Duodenal mucosa (tissue), 2 donors: ENCODE results near the gene ZNF668.

Experiments used
- H3K27ac ChIP-seq: one replicate; pipeline ENCODE4 v1.7.0; 2013; ENCODE audit warnings: low read depth, low read length
- H3K27me3 ChIP-seq, 2 donors: one replicate each; pipeline ENCODE4 v1.7.0; 2013; ENCODE audit warnings: low read length in 2 of 2, control low read depth in 1 of 2; ENCODE audit not compliant: insufficient read depth in 2 of 2, control insufficient read depth in 1 of 2
- H3K36me3 ChIP-seq, 2 donors: one replicate each; pipeline ENCODE4 v1.7.0; 2013; ENCODE audit warnings: low read length in 2 of 2, control low read depth in 1 of 2; ENCODE audit not compliant: insufficient read depth in 2 of 2, control insufficient read depth in 1 of 2
- H3K4me1 ChIP-seq, 2 donors: one replicate each; pipeline ENCODE4 v1.7.0; 2013; ENCODE audit warnings: low read length in 2 of 2, control low read depth in 1 of 2; ENCODE audit not compliant: insufficient read depth in 2 of 2, control insufficient read depth in 1 of 2
- H3K4me3 ChIP-seq, 2 donors: one replicate each; pipeline ENCODE4 v1.7.0; 2013; ENCODE audit warnings: low read length in 2 of 2, low read depth in 1 of 2
- H3K9ac ChIP-seq, 2 donors: one replicate each; pipeline ENCODE4 v1.7.0; 2013; ENCODE audit warnings: low read length in 2 of 2, low read depth in 1 of 2
- H3K9me3 ChIP-seq, 2 donors: one replicate each; pipeline ENCODE4 v1.7.0; 2013; ENCODE audit warnings: low read length in 2 of 2, control low read depth in 1 of 2; ENCODE audit not compliant: control insufficient read depth in 1 of 2

Gene ZNF668

DNA sequence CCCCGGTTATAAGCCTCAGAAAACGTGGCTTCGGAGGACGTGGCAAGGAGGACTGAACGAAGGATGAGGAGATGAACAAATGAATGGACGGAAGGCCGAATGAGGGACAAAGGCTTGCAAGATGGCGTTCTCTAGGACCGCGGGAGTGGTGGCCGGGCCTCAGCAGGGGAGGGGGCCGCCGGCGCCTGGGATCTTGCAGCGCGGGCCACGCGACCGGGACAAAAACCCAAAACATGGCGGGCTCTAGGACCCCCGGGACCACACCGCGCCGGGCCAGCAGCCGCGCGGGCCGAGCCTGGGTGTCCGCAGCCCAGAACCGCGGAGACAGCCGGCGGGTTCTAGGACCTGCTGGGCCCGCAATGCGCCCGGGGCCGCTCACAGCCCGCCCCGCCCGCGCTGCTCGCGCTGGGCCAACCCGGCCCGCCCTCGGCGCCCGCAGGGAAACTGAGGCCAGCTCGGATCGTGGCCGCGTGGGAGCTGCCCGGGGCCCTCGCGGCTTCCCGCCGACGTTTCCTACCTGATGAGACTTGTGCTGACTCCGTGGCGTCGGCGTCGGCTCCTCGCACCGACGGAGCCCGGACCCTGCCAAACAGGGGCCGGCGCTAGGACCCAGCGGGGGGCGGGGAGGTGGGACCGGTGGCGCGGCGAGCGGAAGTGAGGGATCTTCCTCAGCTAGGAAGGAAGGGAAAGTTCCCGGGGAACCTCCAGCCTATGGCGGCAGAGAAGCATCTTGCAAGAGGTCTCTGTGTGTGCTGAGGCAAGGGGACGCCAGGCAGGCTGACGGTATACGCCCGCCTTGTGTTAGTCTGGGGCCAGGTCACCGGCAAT lies 684 bp downstream of the ZNF668 start:
- H3K27me3 ChIP-seq: no peaks in the 10 kb centered on the region
- H3K27ac ChIP-seq: peak overlapping the region; percentile 82
- peak overlapping the region; percentile 100 for H3K4me3 ChIP-seq
- H3K9me3 ChIP-seq: no peaks in the 10 kb centered on the region
- H3K36me3 ChIP-seq: peaks cover 22 to 24% of the 10 kb centered on the region in 2 donors
- peak overlapping the region; percentile 92 to 95 for H3K9ac ChIP-seq
- H3K4me1 ChIP-seq: peaks cover 18 to 24% of the 10 kb centered on the region in 2 donors

DNA sequence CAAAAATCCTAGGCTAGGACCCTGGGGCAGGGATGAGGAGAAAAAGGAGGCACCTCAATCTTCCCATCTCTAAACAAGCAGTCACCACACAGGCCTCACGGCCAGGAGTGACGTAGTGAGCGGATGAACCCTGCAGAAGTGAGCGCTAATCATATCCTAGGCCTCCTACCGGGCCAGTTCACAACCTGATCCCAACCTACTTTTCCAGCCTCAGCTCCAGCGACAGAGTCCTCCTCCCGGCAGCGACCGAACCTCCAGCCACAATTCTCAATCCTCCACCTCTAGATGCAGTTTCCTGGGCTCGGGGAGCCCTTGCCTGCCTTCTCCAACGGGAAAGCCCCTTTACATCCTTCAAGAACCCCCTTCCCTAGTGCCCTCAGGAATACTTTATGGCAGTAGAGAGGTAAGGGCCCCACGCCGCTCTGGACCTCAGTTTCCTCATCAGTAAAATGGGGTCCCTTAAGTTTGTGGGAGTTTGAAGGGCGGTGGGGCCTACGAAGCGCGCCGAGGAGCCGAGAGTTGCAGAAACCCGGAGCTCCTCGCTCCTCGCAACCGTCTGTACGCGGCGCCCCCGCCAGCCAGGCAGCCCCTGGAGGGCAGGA lies 1.4 kb downstream of the ZNF668 start:
- Histone ChIP-seq H3K4me3 (peak overlapping the region; percentile 100), H3K4me1 (peaks cover 18 to 24% of the 10 kb centered on the region in 2 donors), H3K27ac (no peak overlapping the region), H3K36me3 (peaks cover 15 to 17% of the 10 kb centered on the region in 2 donors), H3K9me3 (no peaks in the 10 kb centered on the region), H3K9ac (peak overlapping the region; percentile 92 to 95), H3K27me3 (no peaks in the 10 kb centered on the region)

DNA sequence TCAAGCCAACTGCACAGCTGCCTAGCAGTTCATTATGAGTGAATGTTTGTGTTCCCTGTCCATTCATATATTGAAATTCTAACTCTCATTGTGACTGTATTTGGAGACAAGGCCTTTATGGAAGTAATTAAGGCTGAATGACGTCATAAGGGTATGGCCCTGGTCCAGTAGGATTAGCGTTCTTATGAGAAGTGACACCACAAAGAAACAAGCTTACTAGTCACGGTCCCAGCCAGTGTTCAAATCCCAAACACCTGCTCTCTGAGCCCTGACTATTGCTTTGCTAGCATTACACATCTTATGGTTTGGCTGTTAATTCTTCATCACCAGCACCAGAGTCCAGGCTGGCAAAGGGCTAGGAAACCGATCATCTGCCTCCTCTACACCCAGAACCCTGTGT lies 2.2 kb downstream of the ZNF668 start:
- H3K27ac ChIP-seq: no peak overlapping the region
- peaks cover 18 to 24% of the 10 kb centered on the region in 2 donors for H3K4me1 ChIP-seq
- H3K27me3 ChIP-seq: no peaks in the 10 kb centered on the region
- peak overlapping the region; percentile 92 to 95 for H3K9ac ChIP-seq
- peaks cover 9% of the 10 kb centered on the region in 2 donors for H3K36me3 ChIP-seq
- H3K9me3 ChIP-seq: no peaks in the 10 kb centered on the region
- peak overlapping the region; percentile 100 for H3K4me3 ChIP-seq

DNA sequence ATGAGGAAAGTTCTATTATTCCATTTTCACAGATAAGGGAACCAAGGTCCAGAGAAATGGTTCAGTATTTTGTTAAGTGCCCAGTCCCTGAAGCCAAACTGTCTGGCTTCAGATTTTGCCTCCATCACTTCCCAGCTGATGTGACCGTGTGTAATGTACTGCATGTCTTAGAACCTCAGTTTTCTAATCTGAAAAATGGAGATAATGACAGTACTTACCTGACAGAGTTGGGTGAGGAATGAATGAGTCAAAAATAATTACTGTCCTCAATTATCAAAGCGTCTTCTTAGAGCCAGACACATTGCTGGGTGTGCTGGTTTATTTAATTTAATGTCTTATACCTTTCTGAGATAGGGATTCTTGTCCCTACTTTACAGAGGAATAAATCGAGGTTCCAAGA lies 6.7 kb downstream of the ZNF668 start:
- no peak overlapping the region for H3K27ac ChIP-seq

DNA sequence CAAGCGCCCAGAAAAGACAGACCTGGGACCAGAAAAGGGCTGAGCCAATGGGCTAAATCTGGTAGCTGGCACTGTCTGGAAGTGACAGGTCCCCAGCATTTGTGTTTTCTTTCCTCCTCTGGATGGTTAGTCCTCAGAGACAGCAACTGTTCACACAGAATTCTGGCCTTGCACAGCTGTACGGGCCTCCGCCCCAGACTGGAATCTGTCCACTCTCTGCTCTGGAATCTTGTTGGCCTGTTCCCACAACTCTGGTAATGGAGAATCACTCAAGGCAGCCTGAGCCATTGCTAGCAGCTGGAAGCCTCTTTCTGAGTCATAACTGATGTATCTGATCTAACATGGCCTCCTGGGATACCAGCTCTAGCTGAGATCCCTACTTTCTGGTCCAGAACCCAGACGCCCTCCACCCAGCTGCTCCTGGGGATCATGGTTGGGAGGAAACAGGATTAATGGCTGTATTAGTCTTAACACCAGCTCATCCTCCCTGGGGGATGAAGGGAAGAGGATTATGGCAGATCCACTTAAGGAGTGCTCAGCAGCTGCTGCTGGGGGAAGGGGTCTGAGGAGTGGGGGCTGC lies 9.1 kb downstream of the ZNF668 start:
- Histone ChIP-seq H3K9me3 (no peaks in the 10 kb centered on the region), H3K27me3 (no peaks in the 10 kb centered on the region), H3K9ac (no peak overlapping the region), H3K4me3 (no peak overlapping the region), H3K36me3 (peaks cover 0 to 21% of the 10 kb centered on the region in 2 donors), H3K4me1 (peaks cover 8 to 11% of the 10 kb centered on the region in 2 donors), H3K27ac (peak overlapping the region; percentile 13)

More for the DNA sequence above, 6.7 kb downstream of the ZNF668 start:
- peaks cover 16 to 20% of the 10 kb centered on the region in 2 donors for H3K4me1 ChIP-seq
- no peak overlapping the region for H3K9ac ChIP-seq
- no peak overlapping the region for H3K4me3 ChIP-seq
- H3K27me3 ChIP-seq: no peaks in the 10 kb centered on the region
- no peaks in the 10 kb centered on the region for H3K9me3 ChIP-seq
- peaks cover 0 to 7% of the 10 kb centered on the region in 2 donors for H3K36me3 ChIP-seq

DNA sequence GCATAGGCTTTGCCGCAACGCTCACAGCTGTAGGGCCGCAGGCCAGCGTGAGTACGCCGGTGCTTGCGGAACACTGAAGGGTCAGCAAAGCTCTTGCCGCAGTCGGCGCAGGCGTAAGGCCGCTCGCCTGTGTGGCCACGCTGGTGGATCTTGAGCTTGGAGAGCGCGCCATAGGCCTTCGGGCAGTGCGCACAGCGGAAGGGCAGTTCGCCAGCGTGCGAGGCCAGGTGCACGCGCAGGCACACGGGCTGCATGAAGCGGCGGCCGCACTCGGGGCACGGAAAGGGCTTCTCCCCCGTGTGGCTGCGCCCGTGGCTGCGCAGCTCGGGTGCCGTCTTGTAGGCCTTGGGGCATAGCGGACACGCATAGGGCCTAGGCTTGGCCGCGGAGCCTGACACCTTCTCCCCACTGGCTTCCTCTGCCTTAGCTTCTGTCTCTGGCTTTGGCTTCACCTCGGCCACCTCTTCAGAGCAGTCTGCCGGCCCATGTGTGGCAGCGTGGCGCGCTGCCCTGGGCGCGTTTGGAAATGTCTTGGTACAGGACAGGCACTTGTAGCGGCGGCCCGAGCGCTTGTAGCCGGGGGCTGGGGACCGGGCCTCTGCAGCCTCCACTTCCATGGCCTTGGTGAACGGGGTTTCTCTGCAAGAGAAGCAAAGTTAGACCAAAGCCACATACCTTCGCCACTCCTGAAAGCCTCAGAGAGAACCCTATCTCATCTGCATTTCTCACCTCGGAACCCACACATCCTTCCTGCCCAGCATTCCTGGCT lies 10.0 kb downstream of the ZNF668 start:
- Histone ChIP-seq H3K4me3 (peak overlapping the region in 1 of 2 donors; percentile 43), H3K27ac (no peak overlapping the region), H3K36me3 (peaks cover 0 to 21% of the 10 kb centered on the region in 2 donors), H3K9ac (no peak overlapping the region), H3K4me1 (peaks cover 8 to 11% of the 10 kb centered on the region in 2 donors), H3K9me3 (no peaks in the 10 kb centered on the region), H3K27me3 (no peaks in the 10 kb centered on the region)

DNA sequence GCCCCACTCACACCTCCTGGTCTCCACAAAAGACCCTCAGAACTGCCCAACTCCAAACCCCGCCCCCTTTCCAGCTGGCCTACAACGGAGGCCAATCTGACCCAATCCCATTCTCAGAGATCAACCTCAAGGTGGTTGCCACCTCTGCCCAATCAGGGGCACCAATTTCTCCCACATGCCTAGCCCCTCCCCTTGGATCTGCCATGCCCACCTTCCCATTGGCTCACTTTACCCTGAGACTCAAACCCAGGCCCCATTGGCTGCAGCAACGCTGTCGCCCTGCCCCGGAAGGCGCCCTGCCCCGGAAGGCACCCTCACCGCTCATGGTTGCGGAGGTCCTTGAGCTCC lies 10.6 kb downstream of the ZNF668 start:
- Histone ChIP-seq H3K27me3 (no peaks in the 10 kb centered on the region), H3K4me3 (peak overlapping the region in 1 of 2 donors; percentile 43), H3K9me3 (no peaks in the 10 kb centered on the region), H3K9ac (no peak overlapping the region), H3K36me3 (peaks cover 0 to 21% of the 10 kb centered on the region in 2 donors), H3K27ac (no peak overlapping the region), H3K4me1 (peaks cover 8 to 11% of the 10 kb centered on the region in 2 donors)

DNA sequence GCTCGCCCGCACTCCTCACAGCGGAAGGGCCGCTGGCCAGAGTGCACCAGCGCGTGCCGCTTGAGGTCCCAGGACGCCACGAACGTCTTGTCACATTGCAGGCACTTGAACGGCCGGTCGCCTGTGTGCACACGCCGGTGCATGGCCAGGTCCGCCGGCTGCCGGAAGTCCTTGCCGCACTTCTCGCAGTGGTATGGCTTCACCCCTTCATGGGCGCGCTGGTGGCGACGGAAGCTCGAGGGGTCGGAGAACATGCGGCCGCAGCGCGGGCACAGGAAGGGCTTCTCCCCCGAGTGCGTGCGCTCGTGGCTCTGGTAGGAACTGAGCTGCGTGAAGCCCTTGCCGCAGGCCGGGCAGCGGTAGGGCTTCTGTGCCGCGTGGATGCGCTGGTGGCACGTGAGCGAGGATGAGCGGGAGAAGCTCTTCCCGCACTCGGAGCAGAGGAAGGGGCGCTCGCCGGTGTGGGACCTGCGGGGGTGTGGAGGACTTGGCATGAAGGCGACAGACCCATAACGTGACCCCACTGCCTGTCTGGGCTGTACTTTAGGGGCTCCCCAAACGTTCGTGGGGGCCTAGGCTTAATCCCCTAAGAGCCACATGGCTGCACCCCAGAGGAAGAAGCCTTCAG lies 12.1 kb downstream of the ZNF668 start:
- peaks cover 0 to 21% of the 10 kb centered on the region in 2 donors for H3K36me3 ChIP-seq
- peaks cover 8 to 11% of the 10 kb centered on the region in 2 donors for H3K4me1 ChIP-seq
- no peaks in the 10 kb centered on the region for H3K27me3 ChIP-seq
- H3K9ac ChIP-seq: no peak overlapping the region
- no peaks in the 10 kb centered on the region for H3K9me3 ChIP-seq
- no peak overlapping the region for H3K27ac ChIP-seq
- H3K4me3 ChIP-seq: no peak overlapping the region

DNA sequence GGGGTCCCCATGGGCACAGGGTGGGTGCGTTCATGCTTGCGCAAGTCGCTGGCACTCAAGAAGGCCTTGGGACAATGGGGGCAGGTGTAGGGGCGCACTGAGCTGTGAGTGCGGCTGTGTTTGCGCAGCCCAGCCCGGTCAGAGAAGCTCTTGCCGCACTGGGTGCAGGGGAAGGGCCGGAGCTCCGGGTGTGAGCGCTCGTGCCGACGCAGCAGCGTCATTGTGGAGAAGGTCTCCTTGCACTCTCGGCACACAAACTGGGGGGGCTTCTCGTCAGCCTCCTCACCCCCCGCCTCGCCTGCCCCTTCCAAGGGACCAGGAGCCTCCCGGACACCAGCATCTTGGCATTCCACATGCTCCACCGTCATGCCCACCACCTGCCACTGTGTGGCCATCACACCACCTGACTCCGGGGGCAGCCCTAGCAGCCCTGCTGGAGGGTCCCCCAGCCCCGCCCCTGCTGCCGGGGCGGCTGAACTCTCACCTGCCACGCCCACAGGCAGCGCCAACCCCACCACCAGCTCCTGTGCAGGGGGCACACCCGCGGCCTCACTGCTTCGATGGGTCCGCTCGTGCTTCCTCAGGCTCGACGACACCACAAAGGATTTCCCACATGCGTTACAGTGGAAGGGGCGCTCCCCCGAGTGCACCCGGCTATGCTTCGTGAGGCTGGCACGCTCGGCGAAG lies 12.8 kb downstream of the ZNF668 start:
- Histone ChIP-seq H3K36me3 (peaks cover 0 to 21% of the 10 kb centered on the region in 2 donors), H3K27ac (no peak overlapping the region), H3K9ac (no peak overlapping the region), H3K4me3 (no peak overlapping the region), H3K4me1 (peaks cover 8 to 11% of the 10 kb centered on the region in 2 donors), H3K9me3 (no peaks in the 10 kb centered on the region), H3K27me3 (no peaks in the 10 kb centered on the region)
